AG04449 (cell line): ENCODE data around the gene MT1B.
"Not testable (repeated sequence)": the region's sequence is repeated elsewhere in the genome, so short reads cannot be mapped to it uniquely, and the experiment has no call there.

ENCODE experiments used
- CTCF ChIA-PET: fragments of 350-600 bp; formaldehyde crosslinking; extraction: SDS; loops from one replicate; lab custom pipeline; 2021; ENCODE audit warnings: antibody characterized with exemption; lab: Yijun Ruan, JAX
- POLR2A ChIA-PET: fragments of 400-600, 350-600 bp; formaldehyde crosslinking; extraction: SDS; loops from one replicate; lab custom pipeline; 2020; ENCODE audit warnings: antibody characterized with exemption, inconsistent platforms; lab: Yijun Ruan, JAX
- DNase-seq: peaks from one replicate; pipeline ENCODE4 v3.0.0-alpha.2; 2010; ENCODE audit warnings: low read depth, low spot score
- H3K4me3 ChIP-seq: 2 replicates; pipeline ENCODE4 v1.5.1; 2011; ENCODE audit warnings: low read depth, mild to moderate bottlenecking, control low read depth, low read length
- TF ChIP-seq, protein P1 (sequence below): IDR thresholded peaks from one replicate; pipeline ENCODE4 v1.5.1; 2011; ENCODE audit warnings: mild to moderate bottlenecking, moderate library complexity, low read length, control low read depth, inconsistent platforms; ENCODE audit not compliant: insufficient read depth; ENCODE audit errors: missing control alignments

MT1B gene

DNA sequence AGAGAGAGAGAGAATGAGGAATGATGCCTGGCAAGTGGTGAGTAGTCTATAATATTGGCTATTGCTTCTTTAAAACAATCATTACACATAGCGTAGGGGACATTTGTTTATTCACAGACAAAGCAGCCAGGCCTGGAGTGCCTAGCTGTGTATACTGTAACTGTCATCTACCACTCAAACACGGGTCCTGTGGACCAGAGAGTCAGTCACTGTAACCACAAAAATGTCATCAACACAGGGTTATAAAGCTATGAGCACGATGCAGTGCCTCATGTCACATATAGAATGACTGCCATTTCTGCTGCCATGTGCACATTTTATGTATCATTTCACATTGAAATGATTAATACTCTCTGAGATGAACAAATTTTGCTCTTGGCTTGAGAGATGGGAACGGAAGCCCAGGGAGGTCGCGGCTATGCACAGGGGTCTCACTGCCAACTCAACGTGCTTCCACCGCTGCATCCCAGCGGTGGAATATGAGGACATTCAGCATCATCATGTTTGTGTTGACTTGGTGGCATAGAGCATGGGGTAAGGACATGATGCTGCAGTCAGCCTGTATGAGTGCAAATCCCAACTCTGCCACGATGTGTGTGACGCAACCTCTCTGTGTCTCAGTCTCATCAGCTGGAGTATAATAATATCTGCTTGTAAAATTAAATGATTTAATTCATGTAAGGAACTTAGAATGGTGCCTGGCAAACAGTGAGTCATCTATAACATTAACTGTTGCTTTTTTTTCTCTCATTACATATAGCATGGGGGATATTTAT, 21.3 kb downstream of the MT1B start:
- ChIA-PET POLR2A (no interaction called here), CTCF (interaction anchor here (0.9 to 2.1 kb wide), 5 partner anchors 24 to 117 kb away, joined by 3 to 18 read pairs (median 3); no protein-coding TSS in a partner anchor)
- TF ChIP-seq, protein P1, sequence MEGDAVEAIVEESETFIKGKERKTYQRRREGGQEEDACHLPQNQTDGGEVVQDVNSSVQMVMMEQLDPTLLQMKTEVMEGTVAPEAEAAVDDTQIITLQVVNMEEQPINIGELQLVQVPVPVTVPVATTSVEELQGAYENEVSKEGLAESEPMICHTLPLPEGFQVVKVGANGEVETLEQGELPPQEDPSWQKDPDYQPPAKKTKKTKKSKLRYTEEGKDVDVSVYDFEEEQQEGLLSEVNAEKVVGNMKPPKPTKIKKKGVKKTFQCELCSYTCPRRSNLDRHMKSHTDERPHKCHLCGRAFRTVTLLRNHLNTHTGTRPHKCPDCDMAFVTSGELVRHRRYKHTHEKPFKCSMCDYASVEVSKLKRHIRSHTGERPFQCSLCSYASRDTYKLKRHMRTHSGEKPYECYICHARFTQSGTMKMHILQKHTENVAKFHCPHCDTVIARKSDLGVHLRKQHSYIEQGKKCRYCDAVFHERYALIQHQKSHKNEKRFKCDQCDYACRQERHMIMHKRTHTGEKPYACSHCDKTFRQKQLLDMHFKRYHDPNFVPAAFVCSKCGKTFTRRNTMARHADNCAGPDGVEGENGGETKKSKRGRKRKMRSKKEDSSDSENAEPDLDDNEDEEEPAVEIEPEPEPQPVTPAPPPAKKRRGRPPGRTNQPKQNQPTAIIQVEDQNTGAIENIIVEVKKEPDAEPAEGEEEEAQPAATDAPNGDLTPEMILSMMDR, result no peak
- DNase-seq, result no peak
- no peak overlapping the region for H3K4me3 ChIP-seq

DNA sequence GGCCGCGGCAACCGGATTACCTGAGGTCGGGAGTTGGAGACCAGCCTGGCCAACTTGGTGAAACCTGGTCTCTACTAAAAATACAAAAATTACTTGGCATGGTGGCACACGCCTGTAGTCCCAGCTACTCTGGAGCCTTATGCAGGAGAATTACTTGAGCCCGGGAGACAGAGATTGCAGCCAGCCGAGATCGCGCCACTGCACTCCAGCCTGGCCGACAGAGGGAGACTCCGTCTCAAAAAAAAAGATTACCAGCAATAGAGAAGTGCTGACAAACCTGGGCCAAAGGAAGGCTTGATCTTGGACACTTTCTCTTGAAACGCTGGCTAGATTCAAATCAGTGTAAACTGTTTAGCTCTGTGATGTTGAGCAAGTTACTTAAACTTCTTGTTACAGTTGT, 22.2 kb downstream of the MT1B start:
- ChIA-PET POLR2A (no interaction called here), CTCF (interaction anchor here (0.6 to 2.1 kb wide), 10 partner anchors 22 to 155 kb away, joined by 3 to 18 read pairs (median 3); partner anchors contain the start of gene MT2A)
- H3K4me3 ChIP-seq, result no peak overlapping the region
- DNase-seq, result no peak
- TF ChIP-seq, protein P1, result peak; percentile 48

DNA sequence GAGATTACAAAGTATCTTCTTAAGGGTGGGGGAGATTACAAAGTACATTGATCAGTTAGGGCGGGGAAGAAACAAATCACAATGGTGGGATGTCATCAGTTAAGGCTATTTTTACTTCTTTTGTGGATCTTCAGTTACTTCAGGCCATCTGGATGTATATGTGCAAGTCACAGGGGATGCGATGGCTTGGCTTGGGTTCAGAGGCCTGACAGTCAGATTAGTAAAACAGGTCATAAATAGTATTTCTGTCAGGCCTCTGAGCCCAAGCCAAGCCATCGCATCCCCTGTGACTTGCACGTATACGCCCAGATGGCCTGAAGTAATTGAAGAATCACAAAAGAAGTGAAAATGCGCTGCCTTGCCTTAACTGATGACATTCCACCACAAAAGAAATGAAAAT, 22.9 kb downstream of the MT1B start:
- POLR2A ChIA-PET, DNase-seq, H3K4me3 ChIP-seq: not testable (repeated sequence)
- CTCF ChIA-PET, result interaction anchor here (0.6 to 2.1 kb wide), 7 partner anchors 22 to 154 kb away, joined by 3 to 18 read pairs (median 4); partner anchors contain the start of gene MT2A

DNA sequence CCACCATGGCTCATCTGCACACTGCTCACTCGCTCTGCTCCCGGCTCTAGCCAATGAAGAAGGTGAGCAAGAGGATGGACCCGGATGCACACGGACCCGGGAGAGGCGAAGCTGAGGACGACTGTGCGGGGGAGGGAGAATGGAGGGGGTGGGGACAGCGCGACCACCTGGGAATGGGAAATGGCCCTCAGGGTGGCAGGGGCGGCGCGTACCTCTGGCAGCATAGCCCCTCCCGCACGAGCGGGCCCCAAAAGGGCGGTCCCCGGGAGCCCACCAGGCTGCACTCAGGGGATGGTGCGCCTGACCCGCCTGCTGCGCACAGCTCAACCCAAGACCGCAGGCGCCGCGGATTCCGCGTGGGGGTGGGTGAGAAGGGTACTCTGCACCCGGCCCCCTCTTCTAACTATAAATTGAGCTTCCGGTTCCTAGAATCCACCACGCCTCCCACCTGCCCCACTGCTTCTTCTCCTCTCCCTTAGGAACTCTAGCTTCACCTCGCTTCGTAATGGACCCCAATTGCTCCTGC, 24.1 kb downstream of the MT1B start:
- H3K4me3 ChIP-seq, result no peak overlapping the region
- ChIA-PET POLR2A (no interaction called here), CTCF (interaction anchor here (1.3 to 1.7 kb wide), 2 partner anchors 22 to 26 kb away, joined by 3 to 5 read pairs; no protein-coding TSS in a partner anchor)
- TF ChIP-seq, protein P1, result no peak
- no peak for DNase-seq

DNA sequence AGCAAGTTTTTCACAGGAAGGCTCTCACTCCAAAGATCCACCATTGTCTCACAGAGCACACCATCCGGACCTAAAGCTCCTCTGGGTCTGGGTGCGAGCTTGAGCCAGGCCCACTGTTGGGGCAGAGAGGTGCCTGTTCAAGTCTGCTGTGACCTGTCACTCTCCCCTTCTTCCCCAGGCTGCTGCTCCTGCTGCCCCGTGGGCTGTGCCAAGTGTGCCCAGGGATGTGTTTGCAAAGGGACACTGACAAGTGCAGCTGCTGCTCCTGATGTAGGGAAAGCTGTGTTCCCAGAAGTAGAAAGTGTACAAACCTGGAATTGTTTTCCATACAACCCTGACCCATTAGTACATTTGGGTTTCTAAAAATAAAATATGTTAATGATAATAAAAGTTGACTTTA, 25.8 kb downstream of the MT1B start:
- ChIA-PET POLR2A (no interaction called here), CTCF (interaction anchor here (1.1 to 1.2 kb wide), 4 partner anchors 25 to 113 kb away, joined by 3 to 5 read pairs (median 4); partner anchors contain the start of gene MT1E)
- TF ChIP-seq, protein P1, result no peak
- no peak for DNase-seq
- H3K4me3 ChIP-seq, result no peak overlapping the region

DNA sequence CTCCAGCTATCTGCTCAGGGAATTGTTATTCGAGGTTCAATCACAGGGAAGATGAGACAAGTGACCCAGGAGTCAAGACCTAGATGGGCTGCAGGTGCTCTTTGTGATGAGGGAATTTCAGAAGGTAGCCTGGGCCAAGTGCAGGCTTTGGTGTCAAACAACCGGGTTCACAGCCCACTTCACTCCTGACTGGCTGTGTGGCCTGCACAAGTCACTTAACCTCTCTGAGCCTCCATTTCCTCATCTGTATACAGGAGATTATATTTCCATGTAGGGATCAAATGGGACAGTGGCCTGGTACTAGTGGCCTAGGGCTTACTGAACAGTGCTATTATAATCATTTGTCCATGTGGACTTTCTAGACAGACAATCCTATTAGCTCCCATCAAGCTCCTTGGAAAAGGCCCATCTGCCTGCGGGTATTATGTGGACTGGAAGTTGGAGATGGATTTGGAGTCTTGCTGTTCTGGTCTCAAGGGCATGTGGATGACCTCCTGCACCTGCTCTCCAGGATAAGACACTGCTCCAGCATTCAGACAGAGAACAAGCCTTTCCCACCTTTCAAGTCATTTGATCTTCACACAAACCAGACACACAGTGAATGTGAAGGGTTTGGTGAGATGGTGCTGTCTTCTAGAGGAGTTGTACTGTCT, 27.5 kb downstream of the MT1B start:
- H3K4me3 ChIP-seq, result no peak overlapping the region
- CTCF ChIA-PET, result interaction anchor here (1.3 to 2.1 kb wide), 3 partner anchors 16 to 165 kb away, joined by 3 to 7 read pairs (median 3); no protein-coding TSS in a partner anchor
- no peak for DNase-seq
- TF ChIP-seq, protein P1, result no peak
- POLR2A ChIA-PET, result no interaction called here
